Middle frontal gyrus (tissue), 1 donor: ENCODE results near the gene ZNF606.
"Not testable (repeated sequence)": the region's sequence is repeated elsewhere in the genome, so short reads cannot be mapped to it uniquely, and the experiment has no call there.

Experiments used
- DNase-seq: peaks from one replicate; pipeline ENCODE4 v3.0.0-alpha.2; 2015; ENCODE audit warnings: low spot score; ENCODE audit errors: extremely low spot score

ZNF606 gene

GRCh38 chr19:58010507-58010906 is 7.9 kb upstream of the ZNF606 start:
- DNase-seq = no peak

GRCh38 chr19:58009666-58010301 is 7.2 kb upstream of the ZNF606 start:
- DNase-seq = peak; percentile 91

GRCh38 chr19:58009301-58009665 is 6.7 kb upstream of the ZNF606 start:
- no peak for DNase-seq

GRCh38 chr19:58008877-58009276 is 6.3 kb upstream of the ZNF606 start:
- not testable (repeated sequence) for DNase-seq

- no peak for DNase-seq
These were observed 4.7 kb upstream of the ZNF606 start for GRCh38 chr19:58007285-58007684.

- no peak for DNase-seq
These were observed 681 bp upstream of the ZNF606 start for GRCh38 chr19:58003174-58003828.

GRCh38 chr19:58001895-58002369 is 688 bp downstream of the ZNF606 start:
- DNase-seq = no peak

- no peak for DNase-seq
These were observed 1.9 kb downstream of the ZNF606 start for GRCh38 chr19:58000677-58001076.

- DNase-seq = no peak
These were observed 9.8 kb downstream of the ZNF606 start for GRCh38 chr19:57992841-57993240.

- no peak for DNase-seq
These were observed 23.9 kb downstream of the ZNF606 start for GRCh38 chr19:57978586-57979289.

GRCh38 chr19:57974434-57974833 is 28.2 kb downstream of the ZNF606 start, which contains the start of gene C19orf18:
Gene C19orf18, minus strand, starts transcription at chr19:57974534. Its CDS starts 102 bp downstream, at chr19:57974432.
- no peak for DNase-seq

GRCh38 chr19:57964761-57965160 is 37.9 kb downstream of the ZNF606 start:
- DNase-seq = no peak

- no peak for DNase-seq
These were observed 40.8 kb downstream of the ZNF606 start for GRCh38 chr19:57961785-57962184.

GRCh38 chr19:57954996-57955395 is 47.6 kb downstream of the ZNF606 start:
- no peak for DNase-seq

- DNase-seq = no peak
These were observed 52.9 kb downstream of the ZNF606 start for GRCh38 chr19:57949702-57950101.

- DNase-seq = no peak
These were observed 53.3 kb downstream of the ZNF606 start for GRCh38 chr19:57949296-57949695.

- peak; percentile 91 for DNase-seq
These were observed 55.0 kb downstream of the ZNF606 start, which contains the start of gene ZNF256 for GRCh38 chr19:57947419-57948134. Gene ZNF256, minus strand, starts transcription at chr19:57947706. Its CDS starts 232 bp downstream, at chr19:57947474.

GRCh38 chr19:57947088-57947418 is 55.6 kb downstream of the ZNF606 start:
- DNase-seq = no peak

- no peak for DNase-seq
These were observed 56.3 kb downstream of the ZNF606 start for GRCh38 chr19:57946316-57946715.

- DNase-seq = no peak
These were observed 61.0 kb downstream of the ZNF606 start for GRCh38 chr19:57941593-57941992.

- no peak for DNase-seq
These were observed 66.9 kb downstream of the ZNF606 start for GRCh38 chr19:57935731-57936130.
